M059J (cell line): ENCODE measurements around the gene RPL35. TPM values are rescaled to one million over a fixed set of nuclear protein-coding genes. Genes with fewer than 3 reads are reported as not detected.

Experiments
- DNase-seq: peaks from one replicate; pipeline ENCODE4 v3.0.0-alpha.2; 2012; ENCODE audit warnings: low read depth
- total RNA-seq: library from RNA; depleted of rRNA; stranded (reverse); fragments of >200 nt; shearing (Covaris generic); gene quantifications from 2 replicates; pipeline ENCODE4 v1.2.3, GENCODE V29; 2014; rRNA removed

Gene RPL35
- 2,121 and 2,222 TPM in 2 replicates for total RNA-seq

GRCh38 chr9:124861342-124862229, at the start of gene RPL35, which contains the start of gene ARPC5L:
TSS of gene RPL35 (minus strand) at chr9:124861957. CDS start at chr9:124861912, 45 bp downstream.
TSS of gene ARPC5L (plus strand) at chr9:124862130. CDS start at chr9:124869291, 7,161 bp downstream.
- DNase-seq, result peak; percentile 91

- DNase-seq, result no peak
Observed at GRCh38 chr9:124908098-124908497, 46.3 kb upstream of the RPL35 start.

GRCh38 chr9:124906966-124907365, 45.2 kb upstream of the RPL35 start:
- no peak for DNase-seq

GRCh38 chr9:124899845-124900244, 38.1 kb upstream of the RPL35 start:
- no peak for DNase-seq

GRCh38 chr9:124897570-124898460, 36.1 kb upstream of the RPL35 start:
- no peak for DNase-seq

- DNase-seq, result peak; percentile 47
Observed at GRCh38 chr9:124894741-124895170, 33.0 kb upstream of the RPL35 start.

- no peak for DNase-seq
Observed at GRCh38 chr9:124894035-124894740, 32.4 kb upstream of the RPL35 start.

GRCh38 chr9:124890179-124890578, 28.4 kb upstream of the RPL35 start:
- no peak for DNase-seq

- no peak for DNase-seq
Observed at GRCh38 chr9:124889006-124889405, 27.2 kb upstream of the RPL35 start.

- DNase-seq, result no peak
Observed at GRCh38 chr9:124887832-124888231, 26.1 kb upstream of the RPL35 start.

GRCh38 chr9:124886866-124887492, 25.2 kb upstream of the RPL35 start:
- DNase-seq, result no peak

GRCh38 chr9:124886461-124886860, 24.7 kb upstream of the RPL35 start:
- no peak for DNase-seq

GRCh38 chr9:124885551-124885950, 23.8 kb upstream of the RPL35 start:
- DNase-seq, result no peak

- no peak for DNase-seq
Observed at GRCh38 chr9:124884376-124884775, 22.6 kb upstream of the RPL35 start.

GRCh38 chr9:124882231-124882630, 20.5 kb upstream of the RPL35 start:
- DNase-seq, result no peak

- DNase-seq, result no peak
Observed at GRCh38 chr9:124881138-124881743, 19.5 kb upstream of the RPL35 start.

- no peak for DNase-seq
Observed at GRCh38 chr9:124880501-124880900, 18.7 kb upstream of the RPL35 start.

GRCh38 chr9:124879226-124879625, 17.5 kb upstream of the RPL35 start:
- DNase-seq, result no peak

GRCh38 chr9:124878518-124878917, 16.8 kb upstream of the RPL35 start:
- no peak for DNase-seq

- DNase-seq, result no peak
Observed at GRCh38 chr9:124878021-124878420, 16.3 kb upstream of the RPL35 start.
